Measurements from ENCODE around the gene SNAP29. TPM values are rescaled to one million over a fixed set of nuclear protein-coding genes. Genes with fewer than 3 reads are reported as not detected.

SNAP29 gene
- 10 to 100 TPM; 17.7 to 28.2 (median 22.5) TPM for total RNA-seq

DNA sequence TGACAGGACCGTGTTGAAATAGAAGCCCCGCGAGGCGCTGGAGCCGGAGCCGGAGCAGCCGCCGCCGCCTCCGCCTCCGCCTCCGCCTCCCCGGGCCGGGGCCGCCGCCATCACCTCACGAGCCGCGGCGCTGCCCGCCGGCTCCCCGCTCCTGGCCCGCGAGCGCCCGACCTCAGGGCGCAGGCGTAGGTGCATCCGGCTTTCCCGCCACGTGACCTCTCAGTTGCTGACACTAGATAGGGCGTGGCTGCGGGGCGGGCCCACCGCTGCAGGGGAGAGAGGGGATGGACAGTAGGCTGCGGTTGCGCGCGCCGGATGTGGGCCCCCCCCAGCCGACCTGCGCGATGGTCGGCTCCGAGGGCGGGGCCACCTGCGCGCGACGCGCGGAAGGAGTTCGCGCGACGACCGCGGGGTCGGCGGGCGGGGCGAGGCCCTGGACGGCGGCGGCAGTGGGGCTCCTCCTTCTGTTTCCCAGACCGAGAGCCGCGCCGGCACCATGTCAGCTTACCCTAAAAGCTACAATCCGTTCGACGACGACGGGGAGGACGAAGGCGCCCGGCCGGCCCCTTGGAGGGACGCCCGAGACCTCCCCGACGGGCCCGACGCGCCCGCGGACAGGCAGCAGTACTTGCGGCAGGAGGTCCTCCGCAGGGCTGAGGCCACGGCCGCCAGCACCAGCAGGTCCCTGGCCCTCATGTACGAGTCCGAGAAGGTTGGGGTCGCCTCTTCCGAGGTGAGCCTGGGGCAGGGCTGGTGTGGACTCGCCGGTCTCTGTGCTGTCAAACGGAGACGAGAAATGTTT is at the start of gene SNAP29, which contains the start of gene PI4KA:
SNAP29 (plus strand) TSS at position 393 of the 802 bp plus-strand sequence; CDS start at position 497, 104 bp downstream.
PI4KA (minus strand) TSS at position 197 of the 802 bp plus-strand sequence; CDS start at position 111, 86 bp downstream.
- Histone ChIP-seq H3K27ac (peak within 1 kb of the TSS; percentile 92 to 94), H3K27me3 (no peaks in the 10 kb centered on the region), H3K9me3 (no peaks in the 10 kb centered on the region), H3K4me3 (peak within 1 kb of the TSS; percentile 63 to 96 (median 69)), H3K4me1 (peaks cover 0 to 8% of the 10 kb centered on the region in 2 donors), H3K36me3 (no peaks in the 10 kb centered on the region)
- TF ChIP-seq, protein P1, sequence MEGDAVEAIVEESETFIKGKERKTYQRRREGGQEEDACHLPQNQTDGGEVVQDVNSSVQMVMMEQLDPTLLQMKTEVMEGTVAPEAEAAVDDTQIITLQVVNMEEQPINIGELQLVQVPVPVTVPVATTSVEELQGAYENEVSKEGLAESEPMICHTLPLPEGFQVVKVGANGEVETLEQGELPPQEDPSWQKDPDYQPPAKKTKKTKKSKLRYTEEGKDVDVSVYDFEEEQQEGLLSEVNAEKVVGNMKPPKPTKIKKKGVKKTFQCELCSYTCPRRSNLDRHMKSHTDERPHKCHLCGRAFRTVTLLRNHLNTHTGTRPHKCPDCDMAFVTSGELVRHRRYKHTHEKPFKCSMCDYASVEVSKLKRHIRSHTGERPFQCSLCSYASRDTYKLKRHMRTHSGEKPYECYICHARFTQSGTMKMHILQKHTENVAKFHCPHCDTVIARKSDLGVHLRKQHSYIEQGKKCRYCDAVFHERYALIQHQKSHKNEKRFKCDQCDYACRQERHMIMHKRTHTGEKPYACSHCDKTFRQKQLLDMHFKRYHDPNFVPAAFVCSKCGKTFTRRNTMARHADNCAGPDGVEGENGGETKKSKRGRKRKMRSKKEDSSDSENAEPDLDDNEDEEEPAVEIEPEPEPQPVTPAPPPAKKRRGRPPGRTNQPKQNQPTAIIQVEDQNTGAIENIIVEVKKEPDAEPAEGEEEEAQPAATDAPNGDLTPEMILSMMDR (IDR thresholded peaks at IDR 0.05): peak in 1 of 3 donors; percentile 44
- TF ChIP-seq POLR2A (IDR thresholded peaks at IDR 0.05) (no peak), POLR2AphosphoS5 (IDR thresholded peaks at IDR 0.05) (peak; percentile 65 to 89 (median 74))
- intact Hi-C loops (cut with DNase I; ENCODE audit: low total_unique reads): no loop called here
- peak; percentile 99 for DNase-seq (ENCODE audit: low spot score in 2 of 2)

DNA sequence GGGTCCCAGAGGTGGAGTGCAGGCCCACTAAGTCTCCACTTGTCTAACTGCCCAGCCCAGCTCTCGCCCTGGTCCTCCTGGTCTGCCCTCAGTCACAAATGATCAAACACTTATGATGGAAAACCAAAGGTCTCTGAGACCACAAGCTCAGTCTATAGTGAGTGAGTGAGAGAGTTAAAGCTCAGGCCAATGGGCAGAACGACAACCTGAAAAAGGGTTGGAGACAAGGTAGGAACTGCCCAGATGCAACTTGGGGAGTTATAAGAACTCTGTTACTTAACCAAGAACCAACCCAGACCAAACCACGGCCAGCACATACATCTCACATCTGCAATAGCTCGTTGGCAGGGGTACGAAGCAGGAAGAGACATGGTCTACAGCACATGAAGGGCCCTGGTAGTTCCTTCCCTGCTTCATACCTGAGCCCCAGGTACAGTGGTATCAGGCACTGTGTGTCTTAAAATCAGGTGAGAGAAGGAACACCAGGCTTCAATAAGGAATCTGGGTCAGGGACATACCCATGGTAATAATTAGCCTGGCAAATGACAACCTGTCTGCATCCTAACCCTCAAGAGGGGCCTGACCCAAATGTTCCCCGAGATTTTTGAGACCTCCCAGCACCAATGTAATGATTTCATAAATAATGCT is 49.1 kb upstream of the SNAP29 start:
- H3K27me3 ChIP-seq: no peaks in the 10 kb centered on the region
- no peaks in the 10 kb centered on the region for H3K9me3 ChIP-seq
- TF ChIP-seq, protein P1 (IDR thresholded peaks at IDR 0.05): no peak
- TF ChIP-seq POLR2A (IDR thresholded peaks at IDR 0.05) (no peak), POLR2AphosphoS5 (IDR thresholded peaks at IDR 0.05) (no peak)
- H3K4me3 ChIP-seq: no peak overlapping the region
- H3K27ac ChIP-seq: no peak overlapping the region
- peak in 1 of 2 donors; percentile 22 for DNase-seq (ENCODE audit: low spot score in 2 of 2)
- H3K36me3 ChIP-seq: no peaks in the 10 kb centered on the region
- intact Hi-C loops (cut with DNase I; ENCODE audit: low total_unique reads): no loop called here
- H3K4me1 ChIP-seq: no peaks in the 10 kb centered on the region

DNA sequence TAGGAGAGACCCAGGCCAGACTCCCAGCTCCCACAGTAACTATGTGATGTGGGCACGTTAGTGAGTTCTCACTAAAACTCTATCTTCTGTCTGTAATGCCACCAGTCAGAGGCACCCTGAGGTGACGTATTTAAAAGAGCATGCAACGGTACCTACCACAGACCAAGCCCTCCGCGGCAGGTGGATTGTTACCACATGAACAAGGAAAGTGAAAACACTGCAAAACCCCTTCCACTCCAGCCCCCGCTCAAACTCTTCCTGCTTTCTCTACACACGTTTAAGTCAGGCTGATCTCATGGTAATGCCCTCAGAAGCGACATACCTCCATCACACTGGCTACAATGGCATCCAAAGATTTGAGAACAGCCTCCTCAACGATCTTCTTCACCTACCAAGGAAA is 48.2 kb upstream of the SNAP29 start:
- no peak for DNase-seq (ENCODE audit: low spot score in 2 of 2)
- Histone ChIP-seq H3K27ac (no peak overlapping the region), H3K27me3 (no peaks in the 10 kb centered on the region), H3K4me1 (no peaks in the 10 kb centered on the region), H3K9me3 (no peaks in the 10 kb centered on the region), H3K4me3 (no peak overlapping the region), H3K36me3 (no peaks in the 10 kb centered on the region)
- TF ChIP-seq, protein P1 (IDR thresholded peaks at IDR 0.05): no peak
- no peak for TF ChIP-seq POLR2AphosphoS5 (IDR thresholded peaks at IDR 0.05)
- no peak for TF ChIP-seq POLR2A (IDR thresholded peaks at IDR 0.05)
- intact Hi-C loops (cut with DNase I; ENCODE audit: low total_unique reads): no loop called here

DNA sequence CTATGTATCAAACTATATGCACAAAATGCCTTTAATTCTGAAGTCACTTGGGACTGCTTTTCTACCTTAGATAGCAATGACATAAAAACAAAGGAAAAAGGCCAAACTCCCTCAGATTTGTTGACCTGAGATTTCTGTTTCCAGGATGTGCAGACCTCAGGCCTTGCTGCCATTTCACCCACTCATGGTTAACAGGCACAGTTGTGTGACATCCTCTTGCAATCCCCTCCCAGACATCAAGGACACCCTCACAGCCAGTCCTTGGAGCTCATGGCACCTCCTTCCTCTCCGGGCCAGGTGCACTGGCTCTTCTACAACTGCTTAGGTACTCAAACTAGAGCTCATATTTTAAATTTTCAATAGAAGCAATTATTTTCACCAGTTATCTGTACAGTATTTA is 47.6 kb upstream of the SNAP29 start:
- Histone ChIP-seq H3K27ac (no peak overlapping the region), H3K27me3 (no peaks in the 10 kb centered on the region), H3K9me3 (no peaks in the 10 kb centered on the region), H3K36me3 (no peaks in the 10 kb centered on the region), H3K4me3 (no peak overlapping the region), H3K4me1 (no peaks in the 10 kb centered on the region)
- DNase-seq (ENCODE audit: low spot score in 2 of 2): peak in 1 of 2 donors; percentile 12
- intact Hi-C loops (cut with DNase I; ENCODE audit: low total_unique reads): no loop called here
- no peak for TF ChIP-seq POLR2A (IDR thresholded peaks at IDR 0.05)
- TF ChIP-seq, protein P1 (IDR thresholded peaks at IDR 0.05): no peak
- no peak for TF ChIP-seq POLR2AphosphoS5 (IDR thresholded peaks at IDR 0.05)

Measured in breast epithelium (tissue), 4 donors.